Kidney epithelial cell (primary cell): ENCODE data around the gene AHNAK2. TPM values are rescaled to one million over a fixed set of nuclear protein-coding genes. Genes with fewer than 3 reads are reported as not detected.

ENCODE experiments used
- DNase-seq: peaks from one replicate; pipeline ENCODE4 v3.0.0-alpha.2; 2010; ENCODE audit warnings: low read depth
- H3K27me3 ChIP-seq: 2 replicates; pipeline ENCODE4 v1.6.0; 2011; ENCODE audit warnings: low read length; ENCODE audit not compliant: control insufficient read depth, insufficient read depth
- H3K36me3 ChIP-seq: 2 replicates; pipeline ENCODE4 v1.5.1; 2011; ENCODE audit warnings: low read length; ENCODE audit not compliant: control insufficient read depth, insufficient read depth
- H3K4me3 ChIP-seq: 2 replicates; pipeline ENCODE4 v1.5.1; 2011; ENCODE audit warnings: low read depth, mild to moderate bottlenecking, control low read depth, low read length
- total RNA-seq: library from RNA; depleted of rRNA; stranded (reverse); fragments of >200 nt; gene quantifications from 2 replicates; pipeline ENCODE4 v1.2.3, GENCODE V29; 2015
- TF ChIP-seq, protein P1 (sequence below): IDR thresholded peaks from 2 replicates; pipeline ENCODE4 v1.5.1; 2011; ENCODE audit warnings: mild to moderate bottlenecking, moderate library complexity, low read length, control low read depth, inconsistent platforms; ENCODE audit not compliant: insufficient read depth, poor library complexity, severe bottlenecking

The AHNAK2 gene
- total RNA-seq, 1 donor from 2014 or later: 121 TPM

DNA sequence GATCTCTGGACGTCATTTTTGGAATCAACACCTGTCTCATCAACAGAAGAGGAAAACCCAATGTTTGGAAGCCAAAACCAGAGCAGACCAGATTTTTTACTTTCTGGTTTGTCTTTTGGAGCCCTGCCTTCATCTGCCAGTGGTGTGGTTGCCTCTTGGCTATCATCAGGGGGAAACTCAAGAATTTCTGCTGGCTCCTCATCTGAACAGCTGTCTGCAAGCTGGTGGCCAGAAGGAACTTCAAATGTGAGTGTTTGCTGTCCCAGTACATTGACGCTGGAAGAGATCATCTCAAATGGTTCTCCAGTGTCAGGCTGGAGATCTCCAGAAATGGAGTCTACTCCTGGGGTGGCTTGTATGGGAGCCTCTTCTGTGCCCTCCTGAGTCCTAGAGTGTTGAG, 39.7 kb downstream of the AHNAK2 start:
- H3K36me3 ChIP-seq: no peaks in the 10 kb centered on the region
- H3K27me3 ChIP-seq: peaks cover 14% of the 10 kb centered on the region
- no peak for DNase-seq
- H3K4me3 ChIP-seq: no peak overlapping the region
- TF ChIP-seq, protein P1, sequence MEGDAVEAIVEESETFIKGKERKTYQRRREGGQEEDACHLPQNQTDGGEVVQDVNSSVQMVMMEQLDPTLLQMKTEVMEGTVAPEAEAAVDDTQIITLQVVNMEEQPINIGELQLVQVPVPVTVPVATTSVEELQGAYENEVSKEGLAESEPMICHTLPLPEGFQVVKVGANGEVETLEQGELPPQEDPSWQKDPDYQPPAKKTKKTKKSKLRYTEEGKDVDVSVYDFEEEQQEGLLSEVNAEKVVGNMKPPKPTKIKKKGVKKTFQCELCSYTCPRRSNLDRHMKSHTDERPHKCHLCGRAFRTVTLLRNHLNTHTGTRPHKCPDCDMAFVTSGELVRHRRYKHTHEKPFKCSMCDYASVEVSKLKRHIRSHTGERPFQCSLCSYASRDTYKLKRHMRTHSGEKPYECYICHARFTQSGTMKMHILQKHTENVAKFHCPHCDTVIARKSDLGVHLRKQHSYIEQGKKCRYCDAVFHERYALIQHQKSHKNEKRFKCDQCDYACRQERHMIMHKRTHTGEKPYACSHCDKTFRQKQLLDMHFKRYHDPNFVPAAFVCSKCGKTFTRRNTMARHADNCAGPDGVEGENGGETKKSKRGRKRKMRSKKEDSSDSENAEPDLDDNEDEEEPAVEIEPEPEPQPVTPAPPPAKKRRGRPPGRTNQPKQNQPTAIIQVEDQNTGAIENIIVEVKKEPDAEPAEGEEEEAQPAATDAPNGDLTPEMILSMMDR: no peak

DNA sequence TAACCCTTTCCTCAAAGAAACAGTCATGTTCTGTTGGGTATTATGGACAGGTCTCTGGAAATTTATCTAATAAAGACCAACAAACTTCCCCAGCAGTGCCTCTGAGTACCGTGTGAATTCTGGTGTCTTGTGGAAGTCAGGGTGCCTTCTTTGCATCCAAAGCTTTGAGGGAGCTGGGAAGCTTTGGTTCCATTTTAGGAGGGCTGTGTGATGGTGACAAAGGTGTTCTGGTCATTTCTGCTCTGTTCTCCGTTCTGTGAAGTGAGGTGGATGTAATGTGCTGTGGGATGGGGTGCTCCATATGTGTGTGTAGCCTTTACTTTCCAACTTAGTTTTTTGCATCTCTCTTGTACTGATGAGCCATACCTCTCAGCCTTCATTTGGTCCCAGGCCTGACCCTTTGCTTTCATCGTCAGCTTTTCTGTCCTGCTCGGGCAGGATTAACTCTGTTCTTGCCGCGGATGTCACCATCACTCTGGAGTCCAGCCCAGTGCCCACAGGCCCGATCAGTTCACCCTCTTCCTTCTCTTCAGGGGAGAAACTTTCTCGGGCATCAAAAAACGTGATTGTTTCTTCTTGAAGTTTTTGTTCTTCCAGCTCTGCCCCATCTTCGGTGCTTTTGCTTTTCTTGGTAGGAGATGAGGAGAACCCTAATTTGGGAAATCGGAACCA, 40.3 kb downstream of the AHNAK2 start:
- H3K36me3 ChIP-seq: no peaks in the 10 kb centered on the region
- no peak overlapping the region for H3K4me3 ChIP-seq
- no peak for DNase-seq
- TF ChIP-seq, protein P1: no peak
- peaks cover 19% of the 10 kb centered on the region for H3K27me3 ChIP-seq

- no peak for DNase-seq
- H3K4me3 ChIP-seq: no peak overlapping the region
- TF ChIP-seq, protein P1: no peak
- no peaks in the 10 kb centered on the region for H3K36me3 ChIP-seq
- H3K27me3 ChIP-seq: peaks cover 25% of the 10 kb centered on the region
Measured at GRCh38 chr14:104937161-104937560, 41.0 kb downstream of the AHNAK2 start.

GRCh38 chr14:104936361-104937155, 41.6 kb downstream of the AHNAK2 start:
- no peak for DNase-seq
- no peaks in the 10 kb centered on the region for H3K36me3 ChIP-seq
- H3K27me3 ChIP-seq: peaks cover 32% of the 10 kb centered on the region

GRCh38 chr14:104935955-104936354, 42.2 kb downstream of the AHNAK2 start:
- H3K36me3 ChIP-seq: no peaks in the 10 kb centered on the region
- no peak overlapping the region for H3K4me3 ChIP-seq
- no peak for DNase-seq
- H3K27me3 ChIP-seq: peaks cover 38% of the 10 kb centered on the region
- TF ChIP-seq, protein P1: no peak

More at GRCh38 chr14:104936361-104937155, 41.6 kb downstream of the AHNAK2 start:
- no peak overlapping the region for H3K4me3 ChIP-seq
- TF ChIP-seq, protein P1: no peak
